Measurements from ENCODE around the gene SORCS1. TPM values are rescaled to one million over a fixed set of nuclear protein-coding genes. Genes with fewer than 3 reads are reported as not detected.

SORCS1 gene
- total and polyA plus RNA-seq, 2 of the 13 experiments (the other 11 are each of a cell fraction or from before 2014, with no cell fraction given), result not detected

DNA sequence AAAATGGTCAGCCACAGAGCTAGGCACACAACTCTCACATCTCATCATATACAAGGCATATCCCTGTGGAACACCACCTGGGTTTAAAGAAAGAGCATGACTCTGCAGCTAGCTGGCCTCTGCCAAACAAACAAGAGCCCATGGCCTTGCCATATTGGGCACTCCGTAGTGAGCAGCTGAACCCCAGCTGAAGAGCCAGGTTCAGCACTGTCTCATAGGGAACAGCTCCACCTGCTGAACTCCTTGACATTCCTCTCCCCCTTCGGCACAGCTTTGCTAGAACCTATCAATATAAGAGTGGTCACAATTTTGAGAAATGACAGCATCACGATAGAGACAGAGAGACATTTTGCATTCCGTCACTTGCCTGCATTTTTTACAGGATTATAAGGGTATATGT lies 20.0 kb downstream of the SORCS1 start:
- no peaks in the 10 kb centered on the region for H3K27me3 ChIP-seq (ENCODE audit: control insufficient read depth in 1 of 2, insufficient read depth in 2 of 2, low read length in 2 of 2)
- no peak overlapping the region for H3K4me3 ChIP-seq (replicated peaks in 1 of 3; ENCODE audit: insufficient read depth in 1 of 3, low read depth in 2 of 3, low read length in 3 of 3)
- ChIA-PET POLR2A (no interaction called here), CTCF (ENCODE audit: low intra/inter-chr PET ratio, low total read pairs) (no interaction called here)
- H2AFZ ChIP-seq (ENCODE audit: low read length), result no peak overlapping the region
- no peak overlapping the region for H3K27ac ChIP-seq (ENCODE audit: extremely low read length, insufficient read depth, low read length)
- peaks cover 59% of the 10 kb centered on the region; the same call in 1 of the 2 replicates for H3K9me3 ChIP-seq (ENCODE audit: low read length)
- no peak for ATAC-seq
- no peaks in the 10 kb centered on the region for H3K36me3 ChIP-seq (replicated peaks in 1 of 2; ENCODE audit: control insufficient read depth in 1 of 2, insufficient read depth in 2 of 2, low read length in 2 of 2)
- no peak for DNase-seq (ENCODE audit: low spot score)
- intact Hi-C loops (cut with micrococcal nuclease; ENCODE audit: unreplicated experiment), result no loop called here
- H3K79me2 ChIP-seq (ENCODE audit: insufficient read depth, low read length), result no peaks in the 10 kb centered on the region
- no peak overlapping the region for H3K4me2 ChIP-seq (ENCODE audit: low read depth, low read length)
- in situ Hi-C loops (cut with HindIII; ENCODE audit: extremely low pct_ligation_motif_present, low pct_unique_long_range_greater_than_20kb), result no loop called here
- no peak overlapping the region for H3K9ac ChIP-seq (ENCODE audit: insufficient read depth, low read depth, low read length)
- no TSS peak for BruUV-seq (replicated peaks)
- H4K20me1 ChIP-seq (ENCODE audit: insufficient read depth, low read length), result no peaks in the 10 kb centered on the region
- 8% methylated on average over 4 of the region's 4 CpGs for WGBS (ENCODE audit: low lambda C conversion rate)
- H3K4me1 ChIP-seq (ENCODE audit: insufficient read depth, low read length), result no peaks in the 10 kb centered on the region
- TF ChIP-seq REST (IDR thresholded peaks at IDR 0.05; ENCODE audit: borderline replicate concordance in 1 of 2, low read depth in 1 of 2, low read length in 2 of 2), result peak in 1 of 2 experiments; percentile 85
- TF ChIP-seq STAG1 (CRISPR knock-in tag; IDR thresholded peaks at IDR 0.05), result peak; percentile 12; the same call in 1 of the 2 replicates
- TF ChIP-seq FOSL2 (CRISPR knock-in tag; IDR thresholded peaks at IDR 0.05), result no peak
- TF ChIP-seq, protein P1, sequence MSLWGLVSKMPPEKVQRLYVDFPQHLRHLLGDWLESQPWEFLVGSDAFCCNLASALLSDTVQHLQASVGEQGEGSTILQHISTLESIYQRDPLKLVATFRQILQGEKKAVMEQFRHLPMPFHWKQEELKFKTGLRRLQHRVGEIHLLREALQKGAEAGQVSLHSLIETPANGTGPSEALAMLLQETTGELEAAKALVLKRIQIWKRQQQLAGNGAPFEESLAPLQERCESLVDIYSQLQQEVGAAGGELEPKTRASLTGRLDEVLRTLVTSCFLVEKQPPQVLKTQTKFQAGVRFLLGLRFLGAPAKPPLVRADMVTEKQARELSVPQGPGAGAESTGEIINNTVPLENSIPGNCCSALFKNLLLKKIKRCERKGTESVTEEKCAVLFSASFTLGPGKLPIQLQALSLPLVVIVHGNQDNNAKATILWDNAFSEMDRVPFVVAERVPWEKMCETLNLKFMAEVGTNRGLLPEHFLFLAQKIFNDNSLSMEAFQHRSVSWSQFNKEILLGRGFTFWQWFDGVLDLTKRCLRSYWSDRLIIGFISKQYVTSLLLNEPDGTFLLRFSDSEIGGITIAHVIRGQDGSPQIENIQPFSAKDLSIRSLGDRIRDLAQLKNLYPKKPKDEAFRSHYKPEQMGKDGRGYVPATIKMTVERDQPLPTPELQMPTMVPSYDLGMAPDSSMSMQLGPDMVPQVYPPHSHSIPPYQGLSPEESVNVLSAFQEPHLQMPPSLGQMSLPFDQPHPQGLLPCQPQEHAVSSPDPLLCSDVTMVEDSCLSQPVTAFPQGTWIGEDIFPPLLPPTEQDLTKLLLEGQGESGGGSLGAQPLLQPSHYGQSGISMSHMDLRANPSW (CRISPR knock-in tag; IDR thresholded peaks at IDR 0.05; ENCODE audit: borderline replicate concordance), result no peak
- no peak for TF ChIP-seq ZNF547 (CRISPR knock-in tag; IDR thresholded peaks at IDR 0.05)
- no peak for TF ChIP-seq RFX3 (CRISPR knock-in tag; IDR thresholded peaks at IDR 0.05)
- FAIRE-seq, result no peak

All from HepG2 (cell line).